Activated T-cell treated with anti-CD3 and anti-CD28 coated beads for 48 hours (primary cell): Measurements from ENCODE around the gene SMG9.

Experiments used
- DNase-seq: peaks from one replicate; pipeline ENCODE4 v3.0.0-alpha.2; 2020; ENCODE audit warnings: low read depth

Gene SMG9, protein sequence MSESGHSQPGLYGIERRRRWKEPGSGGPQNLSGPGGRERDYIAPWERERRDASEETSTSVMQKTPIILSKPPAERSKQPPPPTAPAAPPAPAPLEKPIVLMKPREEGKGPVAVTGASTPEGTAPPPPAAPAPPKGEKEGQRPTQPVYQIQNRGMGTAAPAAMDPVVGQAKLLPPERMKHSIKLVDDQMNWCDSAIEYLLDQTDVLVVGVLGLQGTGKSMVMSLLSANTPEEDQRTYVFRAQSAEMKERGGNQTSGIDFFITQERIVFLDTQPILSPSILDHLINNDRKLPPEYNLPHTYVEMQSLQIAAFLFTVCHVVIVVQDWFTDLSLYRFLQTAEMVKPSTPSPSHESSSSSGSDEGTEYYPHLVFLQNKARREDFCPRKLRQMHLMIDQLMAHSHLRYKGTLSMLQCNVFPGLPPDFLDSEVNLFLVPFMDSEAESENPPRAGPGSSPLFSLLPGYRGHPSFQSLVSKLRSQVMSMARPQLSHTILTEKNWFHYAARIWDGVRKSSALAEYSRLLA

GRCh38 chr19:43754503-43755255 lies at the start of gene SMG9:
Gene SMG9, minus strand, starts transcription at chr19:43754962. Its CDS starts 4,221 bp downstream, at chr19:43750741.
- DNase-seq = peak; percentile 99

DNA sequence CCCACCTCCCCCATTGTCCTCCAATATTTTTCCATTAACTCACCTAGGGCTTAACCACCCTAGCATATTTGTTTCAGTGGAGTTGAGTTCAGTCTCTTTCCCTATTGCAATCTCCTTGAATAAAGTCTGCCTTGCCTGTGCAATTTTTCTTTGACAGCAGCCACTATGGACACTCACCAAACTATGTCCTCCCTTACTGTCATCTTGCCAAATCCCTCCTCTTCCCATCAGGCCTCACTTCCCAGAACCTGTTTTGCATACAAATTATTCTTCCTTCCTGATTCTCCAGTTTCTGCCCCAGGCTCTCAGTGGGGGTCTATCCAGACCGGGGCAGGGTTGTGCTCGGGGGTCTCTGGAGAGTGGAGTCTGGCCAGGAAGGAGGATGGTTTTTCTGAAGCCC lies 49.7 kb upstream of the SMG9 start:
- DNase-seq = no peak

GRCh38 chr19:43802216-43802951 lies 47.6 kb upstream of the SMG9 start, which contains the start of gene LYPD5:
Gene LYPD5, minus strand, starts transcription at chr19:43802447. Its CDS starts 67 bp downstream, at chr19:43802380.
- no peak for DNase-seq

- DNase-seq = no peak
Measured at GRCh38 chr19:43799502-43800142, 44.9 kb upstream of the SMG9 start.

- DNase-seq = peak; percentile 67
Measured at GRCh38 chr19:43798546-43799409, 44.0 kb upstream of the SMG9 start.

DNA sequence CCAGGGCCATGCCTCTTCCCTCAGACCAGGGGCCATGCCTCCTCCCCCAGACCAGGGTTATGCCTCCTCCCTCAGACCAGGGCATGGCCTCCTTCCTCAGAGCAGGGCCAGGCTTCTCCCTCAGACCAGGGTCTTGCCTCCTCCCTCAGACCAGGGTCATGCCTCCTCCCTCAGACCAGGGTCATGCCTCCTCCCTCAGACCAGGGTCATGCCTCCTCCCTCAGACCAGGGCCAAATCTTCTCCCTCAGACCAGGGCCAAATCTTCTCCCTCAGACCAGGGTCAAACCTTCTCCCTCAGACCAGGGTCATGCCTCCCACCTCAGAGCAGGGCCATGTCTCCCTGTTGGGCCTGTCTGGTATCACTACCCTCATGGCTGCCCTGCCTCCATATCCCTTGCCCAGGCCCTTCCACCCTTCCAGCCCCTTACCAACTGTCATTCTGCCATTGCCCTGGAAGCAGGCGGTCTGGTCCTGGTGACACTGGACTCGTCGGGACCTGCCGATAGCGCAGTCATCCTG lies 43.3 kb upstream of the SMG9 start:
- DNase-seq = no peak

GRCh38 chr19:43797556-43797955 lies 42.8 kb upstream of the SMG9 start:
- DNase-seq = no peak

GRCh38 chr19:43797118-43797517 lies 42.4 kb upstream of the SMG9 start:
- DNase-seq = no peak

- no peak for DNase-seq
Measured at GRCh38 chr19:43790587-43790986, 35.8 kb upstream of the SMG9 start.

DNA sequence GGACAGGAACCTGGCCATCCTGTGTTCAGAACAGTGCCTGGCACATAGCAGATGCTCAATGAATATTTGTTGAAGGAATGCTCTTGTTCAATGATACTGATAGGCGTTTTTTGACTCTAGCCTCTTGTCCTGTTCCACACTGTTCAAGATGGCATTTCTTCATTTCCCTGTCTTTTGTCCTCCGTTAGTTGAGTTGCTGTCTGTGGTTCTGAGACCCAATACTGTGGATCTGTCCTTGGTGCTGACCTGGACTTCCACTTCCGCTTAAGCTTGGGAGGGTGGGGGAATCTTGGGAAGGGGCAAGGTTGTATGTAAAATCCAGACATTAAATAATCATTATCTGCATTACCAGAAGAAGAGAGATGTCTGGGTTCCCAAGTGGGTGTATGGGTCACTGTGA lies 34.3 kb upstream of the SMG9 start:
- DNase-seq = no peak

- no peak for DNase-seq
Measured at GRCh38 chr19:43786665-43787064, 31.9 kb upstream of the SMG9 start.

- DNase-seq = no peak
Measured at GRCh38 chr19:43784981-43785808, 30.4 kb upstream of the SMG9 start.

DNA sequence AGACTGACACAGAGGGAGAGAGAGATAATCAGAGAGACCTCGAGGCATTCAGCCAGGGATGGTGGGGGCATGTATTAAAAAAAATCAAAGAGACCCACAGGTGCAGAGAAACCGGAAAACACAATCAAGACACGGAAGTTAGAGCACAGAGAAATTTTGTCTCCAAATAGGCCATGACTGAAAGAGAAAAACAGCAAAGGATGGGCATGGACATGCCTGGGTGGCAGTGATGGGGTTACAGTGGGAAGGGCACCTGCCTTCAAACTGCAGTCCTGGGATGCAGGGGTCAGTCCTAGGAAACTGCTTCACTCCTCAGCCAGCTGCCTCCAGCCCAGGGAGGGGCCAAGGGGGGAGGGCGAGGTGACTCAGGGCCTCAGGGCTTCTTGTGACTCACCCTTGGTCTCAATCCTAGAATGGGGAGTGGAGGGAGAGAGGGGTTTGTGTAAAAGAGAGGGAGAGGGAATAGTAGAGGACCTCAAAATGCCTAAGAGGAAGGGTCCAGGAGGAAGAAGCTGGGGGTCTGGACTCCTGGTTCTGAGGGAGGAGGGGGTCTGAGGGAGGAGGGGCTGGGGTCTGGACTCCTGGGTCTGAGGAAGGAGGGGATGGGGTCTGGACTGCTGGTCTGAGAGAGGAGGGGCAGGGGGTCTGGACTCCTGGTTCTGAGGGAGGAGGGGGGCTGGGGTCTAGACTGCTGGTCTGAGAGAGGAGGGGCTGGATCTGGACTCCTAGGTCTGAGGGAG lies 29.6 kb upstream of the SMG9 start:
- peak; percentile 65 for DNase-seq

DNA sequence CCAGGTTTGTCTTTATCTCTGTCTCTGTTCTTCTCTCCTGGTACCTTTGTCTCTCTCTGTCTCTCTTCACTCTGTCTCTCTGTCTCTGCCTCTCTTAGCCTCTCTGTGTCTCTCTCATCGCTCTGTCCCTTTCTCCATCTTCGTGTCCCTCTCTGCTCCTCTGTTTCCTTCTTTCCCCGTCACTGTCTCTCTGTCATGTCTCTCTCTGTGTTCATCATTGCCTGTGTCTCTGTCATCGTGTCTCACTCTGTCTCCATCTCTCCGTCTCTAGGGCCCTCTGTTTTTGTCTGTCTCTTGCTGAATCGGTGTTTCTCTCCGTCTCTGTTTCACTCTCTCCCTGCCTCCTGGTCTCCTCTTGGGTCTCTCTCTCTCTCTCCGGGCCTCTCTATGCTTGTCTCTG lies 28.9 kb upstream of the SMG9 start:
- DNase-seq = no peak

DNA sequence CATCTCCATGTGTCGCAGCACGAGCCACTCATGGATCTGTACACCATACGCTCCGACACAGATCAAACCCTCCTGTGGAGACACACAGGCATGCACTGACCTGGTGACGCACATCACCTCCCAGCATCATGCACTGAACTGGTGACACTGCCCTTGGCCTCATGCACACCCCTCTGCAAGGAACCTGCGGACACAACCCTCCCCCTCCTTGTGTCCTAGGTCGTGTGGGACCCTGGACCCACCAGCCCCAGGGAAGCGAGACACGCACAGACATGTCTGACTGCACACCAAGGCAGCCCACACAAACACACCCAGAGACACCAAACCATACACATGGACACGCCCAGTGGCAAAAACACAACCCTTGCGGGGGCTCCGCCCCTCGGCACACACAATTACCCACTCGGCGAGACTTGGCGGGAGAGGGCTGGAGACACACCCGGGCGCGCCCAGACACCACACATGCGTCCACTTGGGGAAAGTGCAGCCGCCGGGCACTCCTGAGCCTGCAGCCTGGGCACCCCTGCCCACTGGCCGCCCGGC lies 28.0 kb upstream of the SMG9 start:
- DNase-seq = no peak

- DNase-seq = no peak
Measured at GRCh38 chr19:43782311-43782660, 27.5 kb upstream of the SMG9 start.

- DNase-seq = no peak
Measured at GRCh38 chr19:43781630-43782310, 27.0 kb upstream of the SMG9 start.
